GM18868 (cell line): Measurements from ENCODE around the gene PPP1CC.

Source experiments
- ATAC-seq: cut with Tn5 transposase; IDR thresholded peaks from one replicate; pipeline ENCODE4 v1.9.1; 2021; ENCODE audit warnings: mild to moderate bottlenecking, moderate library complexity; ENCODE audit not compliant: unreplicated experiment

Gene PPP1CC

GRCh38 chr12:110689281-110690126, 53.2 kb downstream of the PPP1CC start:
- ATAC-seq = peak; percentile 53

- peak; percentile 27 for ATAC-seq
These were observed 54.0 kb downstream of the PPP1CC start, which contains the start of gene HVCN1 for GRCh38 chr12:110688446-110689280. Gene HVCN1 (minus strand): TSS chr12:110689115. CDS start chr12:110683245, 5,870 bp downstream.

DNA sequence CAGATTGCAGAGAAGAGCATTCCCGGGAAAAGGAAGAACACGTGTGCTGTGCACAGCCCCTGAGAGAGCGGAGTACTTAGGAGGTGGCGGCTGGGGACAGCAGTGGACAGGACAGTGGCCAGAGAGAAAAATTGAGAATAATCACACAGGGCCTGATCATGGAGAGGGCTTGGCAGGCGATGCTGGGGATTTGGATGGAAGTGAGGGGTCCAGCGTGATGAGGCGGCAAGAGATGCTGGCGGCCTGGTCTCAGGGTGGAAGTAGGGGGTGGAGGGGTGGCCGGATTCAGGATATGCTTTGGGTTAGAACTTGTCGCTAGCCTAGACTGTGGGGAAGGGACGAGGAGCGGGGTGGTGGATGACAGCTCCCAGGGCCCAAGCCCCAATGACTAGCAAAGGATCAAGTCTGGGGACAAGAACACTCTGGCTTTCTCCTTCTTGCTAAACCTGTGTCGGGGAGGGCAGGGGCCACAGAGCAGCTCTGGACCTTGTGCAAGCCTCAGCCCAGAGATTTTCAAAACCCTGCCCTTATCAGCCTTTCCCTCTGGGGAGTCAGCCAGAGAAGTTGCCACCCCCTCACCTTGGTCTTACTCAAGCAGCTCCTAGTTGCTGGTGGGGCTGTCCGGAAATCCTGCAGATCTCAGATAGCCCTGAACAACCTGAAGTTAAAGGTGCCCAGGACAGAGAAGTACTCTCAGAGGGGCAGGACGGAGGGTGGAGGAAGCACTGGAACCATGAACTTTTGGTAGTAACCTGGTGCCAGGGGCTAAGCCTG, 55.1 kb downstream of the PPP1CC start:
- no peak for ATAC-seq

GRCh38 chr12:110686294-110686903, 56.3 kb downstream of the PPP1CC start:
- no peak for ATAC-seq

DNA sequence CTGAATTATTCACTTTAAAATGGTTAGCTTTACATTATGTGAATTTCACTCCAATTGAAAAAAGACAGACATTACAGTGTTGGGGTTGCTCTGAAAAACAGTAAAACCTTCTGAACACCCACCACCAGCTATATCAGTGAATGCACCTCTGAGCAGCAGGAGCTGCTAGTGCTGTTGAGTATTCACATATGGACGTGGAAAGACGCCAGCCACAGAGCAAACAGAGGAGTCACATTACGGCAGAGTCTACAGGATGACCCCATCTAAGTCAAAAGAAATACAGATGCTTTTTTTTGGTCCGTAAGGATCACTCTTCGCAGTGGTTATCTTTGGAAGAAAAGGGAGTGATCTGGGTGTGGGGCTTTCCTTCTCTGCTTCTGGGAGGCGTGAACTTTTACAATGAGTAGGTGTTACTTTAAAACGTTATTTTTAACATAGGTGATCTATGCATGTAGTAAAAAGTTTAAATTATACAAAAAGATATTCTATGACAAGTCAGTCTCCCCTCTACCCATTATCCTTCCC, 58.3 kb downstream of the PPP1CC start:
- no peak for ATAC-seq

DNA sequence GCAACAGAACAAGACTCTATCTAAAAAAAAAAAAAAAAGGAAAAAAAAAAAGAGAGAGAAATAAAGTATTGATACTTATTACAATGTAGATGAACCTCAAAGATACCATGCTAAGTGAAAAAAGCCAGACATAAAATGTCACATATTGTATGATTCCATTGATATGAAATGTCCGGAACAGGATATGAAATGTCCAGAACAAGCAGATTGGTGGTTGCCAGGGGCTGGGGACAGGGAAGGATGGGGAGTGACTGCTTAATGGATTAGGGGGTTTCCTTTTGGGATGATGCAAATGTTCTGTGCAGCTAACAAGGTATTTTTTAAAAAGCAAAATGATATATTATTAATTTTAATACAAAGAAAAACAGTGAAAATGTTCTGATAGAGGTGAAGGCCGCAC, 58.8 kb downstream of the PPP1CC start:
- no peak for ATAC-seq

DNA sequence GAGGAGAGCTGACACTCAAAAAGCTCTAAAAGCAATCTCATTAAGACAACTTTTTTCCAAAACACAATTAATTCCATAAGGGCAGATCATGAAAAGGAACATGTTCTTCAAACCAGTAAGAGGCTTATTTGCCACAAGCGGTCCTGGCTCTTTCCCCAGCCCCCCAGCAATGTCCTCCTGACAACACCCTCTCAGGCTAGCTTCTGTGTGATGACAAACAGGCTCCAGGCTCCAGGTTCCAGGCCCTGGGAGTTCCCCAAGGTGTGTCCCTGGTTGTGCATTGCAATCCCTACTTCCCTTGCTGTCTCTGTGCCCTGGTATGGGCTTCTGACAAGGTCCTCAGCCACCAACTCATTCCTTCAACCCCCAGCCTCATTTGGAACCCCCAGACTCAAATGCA, 62.7 kb downstream of the PPP1CC start:
- ATAC-seq = no peak

DNA sequence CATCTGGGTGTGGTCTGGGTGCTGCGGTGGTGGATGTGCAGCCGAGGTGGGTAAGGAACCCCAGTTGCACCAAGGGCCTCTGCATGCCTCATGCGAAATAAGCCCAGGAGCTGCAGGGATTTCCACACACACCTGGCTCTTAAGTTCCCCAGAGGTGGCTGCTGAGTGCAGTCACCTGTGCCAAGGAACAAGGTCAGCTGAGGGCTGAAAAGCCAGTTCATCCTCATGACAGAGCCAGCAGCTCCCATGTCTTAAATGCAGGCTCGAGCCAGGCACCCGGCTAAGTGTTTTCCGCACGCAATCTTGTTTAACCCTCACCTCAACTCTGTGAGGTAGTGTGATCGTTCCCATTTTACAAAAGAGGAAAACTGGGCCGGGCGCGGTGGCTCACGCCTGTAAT, 63.5 kb downstream of the PPP1CC start:
- ATAC-seq = no peak

DNA sequence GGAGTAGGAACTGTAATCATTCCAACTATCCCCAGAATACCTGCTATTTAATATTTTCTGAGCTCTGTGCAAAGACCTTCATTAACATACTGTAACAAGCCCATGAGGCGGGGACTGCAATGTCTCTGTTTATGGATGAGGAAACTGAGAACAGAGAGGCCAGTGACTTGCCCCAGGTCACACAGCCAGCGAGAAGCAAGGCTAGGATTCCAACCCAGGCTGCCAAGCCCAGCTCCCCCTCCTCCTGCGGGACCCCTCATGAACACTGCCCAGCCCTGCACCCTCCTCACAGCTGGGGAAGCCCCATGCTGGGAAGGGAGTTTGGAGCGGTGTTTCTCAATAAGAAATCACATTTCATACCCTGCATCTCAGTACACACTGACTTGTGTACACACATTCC, 64.7 kb downstream of the PPP1CC start:
- no peak for ATAC-seq

GRCh38 chr12:110677206-110677911, 65.3 kb downstream of the PPP1CC start:
- peak; percentile 69 for ATAC-seq

DNA sequence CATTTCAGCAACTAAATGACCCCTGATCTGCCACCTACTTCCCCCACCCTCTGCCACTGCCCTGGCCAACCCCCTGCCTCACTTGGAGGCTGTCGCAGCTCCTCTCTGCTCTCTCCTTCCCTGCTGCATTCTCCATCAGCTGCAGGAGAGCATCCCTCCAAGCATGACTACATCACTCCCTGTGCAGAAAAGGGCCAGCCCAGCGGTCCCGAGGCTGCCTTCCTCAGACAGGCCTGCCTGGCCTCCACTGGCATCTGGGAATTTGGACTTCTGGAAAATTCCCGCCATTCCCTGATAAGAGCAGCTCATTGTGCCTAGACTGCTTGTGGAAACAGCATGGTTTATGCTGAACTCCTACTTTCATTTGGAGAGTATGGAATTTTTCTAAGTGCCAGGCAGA, 66.5 kb downstream of the PPP1CC start:
- no peak for ATAC-seq

DNA sequence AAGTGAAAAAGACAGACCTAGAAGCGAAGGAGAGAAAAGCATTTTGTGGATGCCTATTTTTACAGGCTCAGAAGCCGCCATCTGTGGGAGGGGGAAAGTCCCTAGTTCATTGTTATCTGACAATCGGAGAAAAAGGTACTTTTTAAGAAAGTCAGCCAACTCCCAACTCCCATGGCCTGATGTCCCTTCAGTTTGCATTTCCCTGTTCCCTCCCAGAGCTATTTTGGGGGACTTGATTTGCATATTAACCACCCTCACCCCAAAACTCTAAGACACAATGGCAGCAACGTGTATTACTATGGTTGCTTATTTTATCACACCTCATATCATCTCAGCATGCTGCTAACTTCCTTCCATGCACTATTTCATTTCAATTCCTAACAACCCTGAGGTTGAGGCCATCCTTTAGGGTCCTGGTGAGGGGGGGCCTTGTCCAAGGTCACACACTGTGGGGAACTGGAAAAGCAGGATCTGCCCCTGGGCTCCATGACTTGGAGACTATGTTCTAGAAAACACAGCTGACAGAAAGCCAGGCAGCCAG, 72.5 kb downstream of the PPP1CC start:
- peak; percentile 56 for ATAC-seq
